PFSK-1 (cell line): ENCODE results near the gene GMDS.

Experiments
- FOXP2 ChIP-seq: optimal IDR thresholded peaks from 2 replicates; pipeline ENCODE3; 2011; ENCODE audit warnings: borderline replicate concordance, control low read depth, inconsistent platforms; ENCODE audit not compliant: insufficient read depth; ENCODE audit errors: extremely low read length, extremely low read depth
- POLR2AphosphoS5 ChIP-seq: IDR thresholded peaks from 2 replicates; pipeline ENCODE4 v1.6.1; 2012; ENCODE audit warnings: low read depth, mild to moderate bottlenecking, control low read depth, low read length, moderate library complexity
- SIN3A ChIP-seq: IDR thresholded peaks from 2 replicates; pipeline ENCODE4 v1.6.1; 2012; ENCODE audit warnings: mild to moderate bottlenecking, low read length, moderate library complexity, borderline replicate concordance; ENCODE audit not compliant: insufficient read depth
- TAF1 ChIP-seq: IDR thresholded peaks from 2 replicates; pipeline ENCODE4 v1.6.1; 2012; ENCODE audit warnings: low read length, control low read depth, borderline replicate concordance; ENCODE audit not compliant: insufficient read depth
- TF ChIP-seq, protein P1 (sequence below), 2 experiments: IDR thresholded peaks; 2 replicates each; pipeline versions ENCODE4 v1.6.1 to v1.8.0; 2011 to 2012; ENCODE audit warnings: low read depth in 2 of 2, low read length in 2 of 2, control low read depth in 1 of 2, inconsistent platforms in 1 of 2, mild to moderate bottlenecking in 1 of 2, moderate library complexity in 1 of 2; ENCODE audit not compliant: insufficient read depth in 1 of 2

The GMDS gene

DNA sequence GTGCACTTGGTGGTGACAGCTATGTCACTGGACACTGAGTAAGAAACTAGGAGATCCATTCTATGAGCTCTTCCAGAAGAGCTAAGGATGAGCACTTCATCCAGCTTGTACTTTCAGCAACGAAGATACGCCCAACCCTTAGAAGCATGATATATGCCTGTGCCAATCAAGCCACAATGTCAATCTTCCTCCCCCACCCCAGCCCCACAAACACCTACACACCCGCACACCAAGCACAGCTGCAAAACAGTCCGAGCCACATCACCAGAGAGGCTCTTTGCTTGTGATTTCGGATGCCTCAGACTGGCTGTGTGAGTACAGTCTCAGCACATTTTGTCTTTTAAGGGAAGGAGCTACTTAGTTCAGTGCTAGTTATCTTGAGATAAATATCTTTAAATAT is 375.2 kb downstream of the GMDS start:
- TF ChIP-seq POLR2AphosphoS5 (no peak), SIN3A (no peak), FOXP2 (no peak)
- TF ChIP-seq, protein P1, sequence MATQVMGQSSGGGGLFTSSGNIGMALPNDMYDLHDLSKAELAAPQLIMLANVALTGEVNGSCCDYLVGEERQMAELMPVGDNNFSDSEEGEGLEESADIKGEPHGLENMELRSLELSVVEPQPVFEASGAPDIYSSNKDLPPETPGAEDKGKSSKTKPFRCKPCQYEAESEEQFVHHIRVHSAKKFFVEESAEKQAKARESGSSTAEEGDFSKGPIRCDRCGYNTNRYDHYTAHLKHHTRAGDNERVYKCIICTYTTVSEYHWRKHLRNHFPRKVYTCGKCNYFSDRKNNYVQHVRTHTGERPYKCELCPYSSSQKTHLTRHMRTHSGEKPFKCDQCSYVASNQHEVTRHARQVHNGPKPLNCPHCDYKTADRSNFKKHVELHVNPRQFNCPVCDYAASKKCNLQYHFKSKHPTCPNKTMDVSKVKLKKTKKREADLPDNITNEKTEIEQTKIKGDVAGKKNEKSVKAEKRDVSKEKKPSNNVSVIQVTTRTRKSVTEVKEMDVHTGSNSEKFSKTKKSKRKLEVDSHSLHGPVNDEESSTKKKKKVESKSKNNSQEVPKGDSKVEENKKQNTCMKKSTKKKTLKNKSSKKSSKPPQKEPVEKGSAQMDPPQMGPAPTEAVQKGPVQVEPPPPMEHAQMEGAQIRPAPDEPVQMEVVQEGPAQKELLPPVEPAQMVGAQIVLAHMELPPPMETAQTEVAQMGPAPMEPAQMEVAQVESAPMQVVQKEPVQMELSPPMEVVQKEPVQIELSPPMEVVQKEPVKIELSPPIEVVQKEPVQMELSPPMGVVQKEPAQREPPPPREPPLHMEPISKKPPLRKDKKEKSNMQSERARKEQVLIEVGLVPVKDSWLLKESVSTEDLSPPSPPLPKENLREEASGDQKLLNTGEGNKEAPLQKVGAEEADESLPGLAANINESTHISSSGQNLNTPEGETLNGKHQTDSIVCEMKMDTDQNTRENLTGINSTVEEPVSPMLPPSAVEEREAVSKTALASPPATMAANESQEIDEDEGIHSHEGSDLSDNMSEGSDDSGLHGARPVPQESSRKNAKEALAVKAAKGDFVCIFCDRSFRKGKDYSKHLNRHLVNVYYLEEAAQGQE (IDR thresholded peaks at IDR 0.05; ENCODE audit: insufficient read depth in 1 of 2, low read depth in 2 of 2, low read length in 2 of 2) = no peak

- TF ChIP-seq, protein P1 (IDR thresholded peaks at IDR 0.05; ENCODE audit: insufficient read depth in 1 of 2, low read depth in 2 of 2, low read length in 2 of 2) = no peak
- TF ChIP-seq SIN3A (no peak), TAF1 (no peak), POLR2AphosphoS5 (no peak), FOXP2 (no peak)
These were observed 375.6 kb downstream of the GMDS start for GRCh38 chr6:1869769-1870168.

DNA sequence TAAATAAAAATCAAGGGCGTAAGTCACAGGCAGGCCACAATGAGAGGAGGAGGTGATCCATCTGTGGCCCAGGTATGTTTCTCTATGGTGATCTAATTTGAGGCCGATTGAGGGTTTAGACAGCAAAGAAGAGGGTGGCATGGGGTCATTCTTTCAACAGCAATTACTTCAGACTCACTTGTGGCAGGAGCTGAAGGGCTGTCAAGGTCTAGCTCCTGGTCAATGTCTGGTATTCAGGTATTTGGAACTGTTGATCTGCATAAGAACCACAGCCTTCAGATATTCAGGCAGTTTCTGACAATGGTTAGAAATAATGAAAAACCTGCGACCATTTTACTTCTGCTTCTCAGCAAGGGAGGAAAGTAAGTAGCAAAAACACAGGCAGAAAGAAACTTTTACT is 376.1 kb downstream of the GMDS start:
- TF ChIP-seq POLR2AphosphoS5 (no peak), SIN3A (no peak), TAF1 (no peak), FOXP2 (no peak)
- TF ChIP-seq, protein P1 (IDR thresholded peaks at IDR 0.05; ENCODE audit: insufficient read depth in 1 of 2, low read depth in 2 of 2, low read length in 2 of 2) = no peak

- TF ChIP-seq FOXP2 (no peak), TAF1 (no peak), POLR2AphosphoS5 (no peak), SIN3A (no peak)
- TF ChIP-seq, protein P1 (IDR thresholded peaks at IDR 0.05; ENCODE audit: insufficient read depth in 1 of 2, low read depth in 2 of 2, low read length in 2 of 2) = no peak
These were observed 376.7 kb downstream of the GMDS start for GRCh38 chr6:1868561-1869261.

DNA sequence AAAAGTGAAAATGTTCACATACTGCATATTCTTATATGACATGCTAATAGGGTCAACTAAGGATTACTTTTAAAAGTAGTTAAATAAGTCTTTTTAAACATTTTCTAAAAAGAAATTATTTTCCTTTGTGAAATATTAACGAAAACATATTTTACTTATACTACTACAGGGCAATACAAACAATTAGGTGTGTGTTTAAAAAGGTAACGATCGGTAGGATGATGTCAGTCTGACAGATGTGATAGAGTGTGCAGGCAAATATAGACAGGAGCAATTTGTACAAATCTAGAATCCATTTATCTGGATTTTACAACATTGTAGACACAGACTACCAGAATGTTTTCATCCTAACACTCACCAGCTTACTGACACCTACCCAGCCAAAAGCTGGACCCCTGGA is 378.2 kb downstream of the GMDS start:
- no peak for TF ChIP-seq POLR2AphosphoS5
- no peak for TF ChIP-seq SIN3A
- TF ChIP-seq TAF1 = no peak
- no peak for TF ChIP-seq FOXP2
- TF ChIP-seq, protein P1 (IDR thresholded peaks at IDR 0.05; ENCODE audit: insufficient read depth in 1 of 2, low read depth in 2 of 2, low read length in 2 of 2) = no peak
